OCI-LY1 (cell line): ENCODE data around the gene SLC17A9.

Source experiments
- CTCF ChIP-seq: fragments of 200-600 bp; sonication (generic), shearing (Covaris generic); IDR thresholded peaks from 2 replicates; pipeline ENCODE4 v1.5.1; 2017; ENCODE audit warnings: mild to moderate bottlenecking, antibody characterized with exemption, low read length, moderate library complexity, mixed read lengths
- EZH2 ChIP-seq: fragments of 200-600 bp; sonication (generic), shearing (Covaris generic); IDR thresholded peaks from 2 replicates; pipeline ENCODE4 v1.8.0; 2017; ENCODE audit warnings: borderline replicate concordance, mixed run types, mild to moderate bottlenecking, antibody characterized with exemption, low read length, moderate library complexity, mixed read lengths

- TF ChIP-seq CTCF: no peak
- TF ChIP-seq EZH2: no peak
Observed at GRCh38 chr20:63017826-63018411, 65.4 kb downstream of the SLC17A9 start.
